OCI-M2 (cell line): ENCODE data around the gene GM2A.
"Not testable (repeated sequence)": the region's sequence is repeated elsewhere in the genome, so short reads cannot be mapped to it uniquely, and the experiment has no call there.

Experiments
- DNase-seq: peaks from one replicate; lab custom pipeline; 2025; ENCODE audit not compliant: unreplicated experiment; lab: John Stamatoyannopoulos, UW

The GM2A gene

GRCh38 chr5:151284392-151284967, 31.5 kb downstream of the GM2A start:
- no peak for DNase-seq

- DNase-seq: no peak
Measured at GRCh38 chr5:151285683-151286082, 32.7 kb downstream of the GM2A start.

- DNase-seq: no peak
Measured at GRCh38 chr5:151286246-151286645, 33.3 kb downstream of the GM2A start.

GRCh38 chr5:151288180-151288579, 35.2 kb downstream of the GM2A start:
- DNase-seq: no peak

DNA sequence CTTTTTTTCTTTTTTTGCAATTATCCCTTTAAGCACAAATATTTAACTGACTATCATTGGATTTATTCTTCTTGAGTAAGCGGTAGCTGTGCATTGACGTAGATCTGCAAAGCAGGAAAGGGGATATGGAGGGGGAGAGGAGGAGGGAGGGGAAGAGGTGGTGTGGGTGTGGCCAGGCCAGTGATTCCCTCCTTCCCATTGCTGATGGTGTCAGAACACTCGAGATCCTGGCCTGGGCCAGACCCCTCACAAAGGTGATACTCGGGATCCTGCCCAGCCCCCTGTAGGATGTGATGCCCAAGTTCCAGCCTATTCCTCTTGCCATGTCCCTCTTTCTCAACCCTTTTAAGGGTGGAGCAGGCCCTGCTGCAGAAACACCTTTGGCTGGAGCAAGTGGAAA, 40.6 kb downstream of the GM2A start:
- no peak for DNase-seq

GRCh38 chr5:151295138-151295537, 42.2 kb downstream of the GM2A start:
- DNase-seq: no peak

DNA sequence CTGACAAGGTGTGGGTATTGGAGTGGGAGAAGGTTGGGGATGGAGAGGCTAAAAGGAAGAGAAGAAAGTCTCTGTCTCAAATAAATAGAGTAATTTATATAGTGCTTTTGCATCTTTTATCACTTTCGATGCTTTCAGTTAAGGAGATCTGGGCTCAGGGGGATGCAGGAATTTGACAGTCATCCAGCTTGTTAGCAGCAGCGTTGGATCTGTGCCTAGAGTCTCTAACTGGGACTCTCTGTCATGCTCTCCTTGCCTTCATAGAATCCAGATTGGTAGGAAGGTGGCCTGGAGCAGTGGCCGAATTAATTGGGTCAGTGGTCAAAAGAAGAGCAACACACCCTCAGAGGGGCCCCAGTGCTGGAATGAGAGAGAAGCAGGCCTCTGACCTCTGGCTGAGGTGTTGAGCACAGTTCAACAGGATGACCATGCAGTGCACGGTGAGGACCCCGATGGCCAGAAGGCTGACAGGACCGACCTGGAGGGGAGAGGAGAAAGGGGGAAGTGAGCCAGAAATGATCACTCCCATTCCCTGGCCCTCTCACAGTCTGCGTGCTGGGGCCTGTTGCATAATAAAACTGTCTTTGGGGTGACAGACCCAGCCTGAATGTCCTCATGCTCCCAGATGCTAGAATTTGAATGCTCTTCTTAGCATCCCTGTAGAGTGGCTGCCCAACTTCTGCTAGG, 42.9 kb downstream of the GM2A start:
- DNase-seq: no peak

GRCh38 chr5:151296478-151296830, 43.5 kb downstream of the GM2A start:
- no peak for DNase-seq

DNA sequence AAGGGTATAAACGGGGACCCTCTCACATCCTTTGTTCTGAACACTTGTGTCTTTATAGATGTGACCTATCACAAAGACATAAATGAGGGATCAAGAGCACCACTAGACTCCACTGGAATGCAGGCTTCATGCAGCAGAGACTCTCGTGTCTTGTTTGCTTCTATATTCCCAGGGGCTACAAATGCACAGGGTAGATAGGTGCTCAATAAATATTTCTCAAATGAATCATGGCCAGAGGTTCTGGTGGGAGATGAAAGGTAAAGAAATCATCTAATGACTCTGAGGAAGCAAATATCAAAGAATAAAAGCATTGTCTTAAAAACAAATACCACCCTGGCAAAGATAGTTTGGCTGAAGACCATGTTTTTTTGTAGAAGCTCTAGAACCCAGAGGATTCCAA, 44.0 kb downstream of the GM2A start:
- DNase-seq: no peak

DNA sequence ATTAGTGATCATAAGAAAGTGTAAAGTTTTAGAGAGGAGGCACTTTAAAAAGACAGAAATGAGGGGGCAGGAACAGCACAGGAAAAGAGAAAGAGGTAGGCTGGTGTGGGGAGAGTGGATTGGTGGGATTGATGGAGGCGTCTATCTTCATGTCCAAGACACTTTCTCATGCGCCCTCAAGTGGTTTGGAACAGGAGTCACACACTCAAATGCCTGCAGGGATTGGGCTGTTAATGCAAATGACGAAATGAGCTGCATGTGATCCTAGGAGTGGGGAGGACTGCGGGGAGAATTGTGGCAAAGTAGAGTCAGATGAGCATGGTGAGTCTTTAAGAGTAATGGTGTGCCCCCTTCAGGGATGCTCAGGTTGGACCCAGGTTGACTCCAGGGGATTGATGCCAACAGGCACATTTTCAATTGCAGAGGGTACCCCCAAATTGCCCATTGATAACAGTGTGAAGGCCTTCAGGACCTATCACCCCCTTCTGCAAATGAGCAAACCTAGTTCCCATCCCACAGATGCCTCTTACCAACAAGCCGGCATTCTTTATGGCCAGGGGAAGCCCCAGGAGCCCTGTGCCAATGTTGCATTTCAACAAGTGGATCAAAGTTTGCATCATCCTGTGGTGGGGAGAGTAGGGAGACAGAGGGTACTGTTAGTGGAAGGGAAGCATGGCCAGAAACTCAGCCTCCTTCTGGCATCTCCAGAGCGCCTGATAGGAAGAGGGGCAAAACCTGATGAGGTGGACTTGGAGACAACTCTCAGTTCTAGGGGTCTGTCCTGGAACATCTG, 45.3 kb downstream of the GM2A start:
- DNase-seq: no peak

- DNase-seq: no peak
Measured at GRCh38 chr5:151303666-151304065, 50.7 kb downstream of the GM2A start, which contains the start of gene SLC36A3. TSS of gene SLC36A3 (minus strand) at chr5:151303766. CDS start at chr5:151303354, 412 bp downstream.

GRCh38 chr5:151309266-151309665, 56.3 kb downstream of the GM2A start:
- DNase-seq: not testable (repeated sequence)

DNA sequence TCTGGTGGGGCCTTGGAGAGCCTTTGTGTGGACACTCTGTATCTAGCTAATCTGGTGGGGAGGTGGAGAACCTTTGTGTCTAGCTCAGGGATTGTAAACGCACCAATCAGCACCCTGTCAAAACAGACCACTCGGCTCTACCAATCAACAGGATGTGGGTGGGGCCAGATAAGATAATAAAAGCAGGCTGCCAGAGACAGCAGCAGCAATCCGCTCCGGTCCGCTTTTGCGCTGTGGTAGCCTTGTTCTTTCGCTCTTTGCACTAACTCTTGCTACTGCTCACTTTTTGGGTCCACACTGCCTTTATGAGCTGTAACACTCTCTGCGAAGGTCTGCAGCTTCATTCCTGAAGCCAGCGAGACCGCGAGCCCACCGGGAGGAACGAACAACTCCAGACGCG, 56.8 kb downstream of the GM2A start:
- not testable (repeated sequence) for DNase-seq

DNA sequence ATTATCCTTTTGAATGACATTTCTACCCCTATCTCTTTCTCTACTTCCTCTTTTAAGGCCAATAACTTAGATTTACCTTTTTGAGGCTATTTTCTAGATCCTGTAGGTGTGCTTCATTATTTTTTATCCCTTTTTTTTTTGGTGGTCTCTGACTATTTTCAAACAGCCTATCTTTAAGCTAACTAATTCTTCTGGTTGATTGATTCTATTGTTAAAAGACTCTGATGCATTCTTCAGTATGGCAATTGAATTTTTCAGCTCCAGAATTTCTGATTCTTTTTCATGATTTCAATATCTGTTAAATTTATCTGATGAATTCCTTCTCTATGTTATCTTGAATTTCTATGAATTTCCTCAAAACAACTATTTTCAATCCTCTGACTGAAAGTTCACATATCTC, 57.9 kb downstream of the GM2A start:
- no peak for DNase-seq

- no peak for DNase-seq
Measured at GRCh38 chr5:151312756-151313324, 59.9 kb downstream of the GM2A start.

DNA sequence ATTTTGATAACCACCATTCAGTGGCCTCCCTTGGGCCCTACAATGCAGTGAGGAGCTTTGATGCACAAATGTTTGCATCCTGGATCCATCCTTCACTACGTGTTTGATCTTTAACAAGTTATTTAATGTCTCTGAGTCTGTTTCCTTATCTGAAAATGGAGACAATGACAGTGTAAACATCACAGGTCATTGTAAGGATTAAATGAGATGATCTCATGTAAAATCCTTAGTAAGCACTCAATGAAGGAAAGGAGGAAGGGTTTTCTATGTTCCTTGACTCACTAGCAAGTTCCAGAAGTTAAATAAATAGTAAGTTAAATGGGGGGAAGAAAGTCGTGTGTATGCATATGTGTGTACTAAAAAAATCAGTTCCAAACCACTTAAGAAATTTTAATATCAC, 60.4 kb downstream of the GM2A start:
- no peak for DNase-seq

- peak; percentile 13 for DNase-seq
Measured at GRCh38 chr5:151315998-151316597, 63.1 kb downstream of the GM2A start.

DNA sequence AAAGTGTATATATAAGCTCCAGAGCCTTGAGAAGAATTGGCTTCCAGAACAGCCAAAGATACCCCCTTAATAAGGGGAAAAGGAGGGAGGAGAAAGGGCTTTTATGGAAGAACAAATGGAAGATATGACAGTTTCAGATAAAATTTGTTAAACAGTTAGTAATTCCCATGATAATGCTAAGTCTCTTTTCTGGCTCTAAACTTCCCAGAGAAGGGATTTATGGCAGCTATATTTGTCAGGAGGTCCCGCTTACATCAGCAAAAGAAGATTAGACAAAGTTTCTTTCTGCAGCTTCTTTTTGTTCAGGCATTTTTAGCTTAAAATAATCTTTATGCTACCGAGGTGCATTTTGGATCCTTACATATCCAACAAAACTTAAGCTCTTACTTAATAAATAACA, 64.9 kb downstream of the GM2A start:
- no peak for DNase-seq

GRCh38 chr5:151318850-151319732, 66.1 kb downstream of the GM2A start:
- DNase-seq: no peak
